ENCODE measurements around the gene CPN1. TPM values are rescaled to one million over a fixed set of nuclear protein-coding genes. Genes with fewer than 3 reads are reported as not detected.
A peak's percentile ranks its signal among the peaks of the same experiment; 100 is the strongest.

The CPN1 gene
- total and polyA plus RNA-seq, 9 of the 15 experiments (the other 6 are each of a cell fraction or from before 2014, with no cell fraction given): 0.15 to 0.17 TPM; not detected in 7

GRCh38 chr10:99993701-99994689 lies 87.7 kb downstream of the CPN1 start (continued):
- TF ChIP-seq, protein P1, sequence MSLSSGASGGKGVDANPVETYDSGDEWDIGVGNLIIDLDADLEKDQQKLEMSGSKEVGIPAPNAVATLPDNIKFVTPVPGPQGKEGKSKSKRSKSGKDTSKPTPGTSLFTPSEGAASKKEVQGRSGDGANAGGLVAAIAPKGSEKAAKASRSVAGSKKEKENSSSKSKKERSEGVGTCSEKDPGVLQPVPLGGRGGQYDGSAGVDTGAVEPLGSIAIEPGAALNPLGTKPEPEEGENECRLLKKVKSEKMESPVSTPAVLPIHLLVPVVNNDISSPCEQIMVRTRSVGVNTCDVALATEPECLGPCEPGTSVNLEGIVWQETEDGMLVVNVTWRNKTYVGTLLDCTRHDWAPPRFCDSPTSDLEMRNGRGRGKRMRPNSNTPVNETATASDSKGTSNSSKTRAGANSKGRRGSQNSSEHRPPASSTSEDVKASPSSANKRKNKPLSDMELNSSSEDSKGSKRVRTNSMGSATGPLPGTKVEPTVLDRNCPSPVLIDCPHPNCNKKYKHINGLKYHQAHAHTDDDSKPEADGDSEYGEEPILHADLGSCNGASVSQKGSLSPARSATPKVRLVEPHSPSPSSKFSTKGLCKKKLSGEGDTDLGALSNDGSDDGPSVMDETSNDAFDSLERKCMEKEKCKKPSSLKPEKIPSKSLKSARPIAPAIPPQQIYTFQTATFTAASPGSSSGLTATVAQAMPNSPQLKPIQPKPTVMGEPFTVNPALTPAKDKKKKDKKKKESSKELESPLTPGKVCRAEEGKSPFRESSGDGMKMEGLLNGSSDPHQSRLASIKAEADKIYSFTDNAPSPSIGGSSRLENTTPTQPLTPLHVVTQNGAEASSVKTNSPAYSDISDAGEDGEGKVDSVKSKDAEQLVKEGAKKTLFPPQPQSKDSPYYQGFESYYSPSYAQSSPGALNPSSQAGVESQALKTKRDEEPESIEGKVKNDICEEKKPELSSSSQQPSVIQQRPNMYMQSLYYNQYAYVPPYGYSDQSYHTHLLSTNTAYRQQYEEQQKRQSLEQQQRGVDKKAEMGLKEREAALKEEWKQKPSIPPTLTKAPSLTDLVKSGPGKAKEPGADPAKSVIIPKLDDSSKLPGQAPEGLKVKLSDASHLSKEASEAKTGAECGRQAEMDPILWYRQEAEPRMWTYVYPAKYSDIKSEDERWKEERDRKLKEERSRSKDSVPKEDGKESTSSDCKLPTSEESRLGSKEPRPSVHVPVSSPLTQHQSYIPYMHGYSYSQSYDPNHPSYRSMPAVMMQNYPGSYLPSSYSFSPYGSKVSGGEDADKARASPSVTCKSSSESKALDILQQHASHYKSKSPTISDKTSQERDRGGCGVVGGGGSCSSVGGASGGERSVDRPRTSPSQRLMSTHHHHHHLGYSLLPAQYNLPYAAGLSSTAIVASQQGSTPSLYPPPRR (CRISPR knock-in tag; IDR thresholded peaks at IDR 0.05; ENCODE audit: borderline replicate concordance): no peak
- TF ChIP-seq PHF8 (IDR thresholded peaks at IDR 0.05; ENCODE audit: borderline replicate concordance, low read length) (no peak), ZFP91 (CRISPR knock-in tag; IDR thresholded peaks at IDR 0.05) (no peak), YBX1 (IDR thresholded peaks at IDR 0.05) (no peak), ZNF41 (CRISPR knock-in tag; conservative IDR thresholded peaks at IDR 0.05) (no peak), GTF2F1 (IDR thresholded peaks at IDR 0.05; ENCODE audit: low read depth, low read length) (no peak), TGIF2 (CRISPR knock-in tag; IDR thresholded peaks at IDR 0.05) (no peak), NR1H2 (CRISPR knock-in tag; IDR thresholded peaks at IDR 0.05) (no peak), ZNF253 (CRISPR knock-in tag; conservative IDR thresholded peaks at IDR 0.05) (no peak), ZNF224 (CRISPR knock-in tag; IDR thresholded peaks at IDR 0.05) (no peak), ZNF830 (CRISPR knock-in tag; IDR thresholded peaks at IDR 0.05) (no peak), CREM (IDR thresholded peaks at IDR 0.05; ENCODE audit: low read depth) (peak; percentile 88), KLF1 (tag; IDR thresholded peaks at IDR 0.05) (no peak), PPARD (CRISPR knock-in tag; IDR thresholded peaks at IDR 0.05) (no peak), IFI16 (CRISPR knock-in tag; IDR thresholded peaks at IDR 0.05) (no peak), SMAD2 (IDR thresholded peaks at IDR 0.05; ENCODE audit: low read depth, low read length) (no peak), PTTG1 (tag; IDR thresholded peaks at IDR 0.05; ENCODE audit: low read depth) (no peak), ZBTB5 (IDR thresholded peaks at IDR 0.05) (no peak)
- TF ChIP-seq, protein P2, sequence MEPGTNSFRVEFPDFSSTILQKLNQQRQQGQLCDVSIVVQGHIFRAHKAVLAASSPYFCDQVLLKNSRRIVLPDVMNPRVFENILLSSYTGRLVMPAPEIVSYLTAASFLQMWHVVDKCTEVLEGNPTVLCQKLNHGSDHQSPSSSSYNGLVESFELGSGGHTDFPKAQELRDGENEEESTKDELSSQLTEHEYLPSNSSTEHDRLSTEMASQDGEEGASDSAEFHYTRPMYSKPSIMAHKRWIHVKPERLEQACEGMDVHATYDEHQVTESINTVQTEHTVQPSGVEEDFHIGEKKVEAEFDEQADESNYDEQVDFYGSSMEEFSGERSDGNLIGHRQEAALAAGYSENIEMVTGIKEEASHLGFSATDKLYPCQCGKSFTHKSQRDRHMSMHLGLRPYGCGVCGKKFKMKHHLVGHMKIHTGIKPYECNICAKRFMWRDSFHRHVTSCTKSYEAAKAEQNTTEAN (CRISPR knock-in tag; IDR thresholded peaks at IDR 0.05): no peak

Measured in K562 (cell line).